Measurements from ENCODE around the gene EPHA2. TPM values are rescaled to one million over a fixed set of nuclear protein-coding genes. Genes with fewer than 3 reads are reported as not detected.
A peak's percentile ranks its signal among the peaks of the same experiment; 100 is the strongest.

The EPHA2 gene
- polyA plus RNA-seq, 1 of the 3 experiments (the other 2 are of a cell fraction): 126 TPM

GRCh38 chr1:16204634-16205333, 48.9 kb upstream of the EPHA2 start:
- DNase-seq: peak; percentile 62
- TF ChIP-seq CTCF (IDR thresholded peaks at IDR 0.05): peak; percentile 46
- peak; percentile 63 for TF ChIP-seq SMC3 (IDR thresholded peaks at IDR 0.05; ENCODE audit: low read depth, low read length)
- TF ChIP-seq RAD21 (IDR thresholded peaks at IDR 0.05; ENCODE audit: low read length): peak; percentile 56
- no peak for TF ChIP-seq JUND (IDR thresholded peaks at IDR 0.05)
- no peak for TF ChIP-seq FOXM1 (IDR thresholded peaks at IDR 0.05; ENCODE audit: low read depth)
- no peak for TF ChIP-seq GATA2 (CRISPR knock-in tag; IDR thresholded peaks at IDR 0.05)
- Histone ChIP-seq H4K20me1 (ENCODE audit: insufficient read depth) (no peaks in the 10 kb centered on the region), H3K4me2 (no peak overlapping the region), H3K27ac (ENCODE audit: low read depth in 2 of 2, low read length in 1 of 2) (no peak overlapping the region), H3K36me3 (replicated peaks in 1 of 2; ENCODE audit: control insufficient read depth in 1 of 2, insufficient read depth in 2 of 2, low read length in 1 of 2) (no peaks in the 10 kb centered on the region), H3K79me2 (ENCODE audit: insufficient read depth) (no peaks in the 10 kb centered on the region), H3K4me3 (ENCODE audit: low read depth in 2 of 2, low read length in 1 of 2) (no peak overlapping the region), H3K4me1 (ENCODE audit: control insufficient read depth in 1 of 2, insufficient read depth in 2 of 2, low read depth in 1 of 2, low read length in 1 of 2) (peaks cover 0 to 22% of the 10 kb centered on the region in 2 experiments; a peak in 1 of 4 replicates), H2AFZ (ENCODE audit: low read depth) (no peak overlapping the region), H3K9ac (no peak overlapping the region), H3F3A (replicated peaks; ENCODE audit: insufficient read depth) (peaks cover 11% of the 10 kb centered on the region), H3K9me2 (no peaks in the 10 kb centered on the region), H3K9me3 (no peaks in the 10 kb centered on the region), H3K27me3 (ENCODE audit: insufficient read depth) (no peaks in the 10 kb centered on the region)
- WGBS (ENCODE audit: low lambda C conversion rate): 85% methylated on average over 8 of the region's 12 CpGs
- CTCF ChIA-PET: interaction anchor here (0.5 to 6.8 kb wide), 13 partner anchors 8 to 162 kb away, joined by 3 to 43 read pairs (median 4); partner anchors contain the start of genes FAM131C and SZRD1
- POLR2A ChIA-PET: interaction anchor here (0.7 kb wide), 1 partner anchor 41 kb away, joined by 3 read pairs; no protein-coding TSS in a partner anchor

- CTCF ChIA-PET: interaction anchor here (0.8 to 6.8 kb wide), 11 partner anchors 8 to 162 kb away, joined by 3 to 43 read pairs (median 4); partner anchors contain the start of genes FAM131C and SZRD1
- no peaks in the 10 kb centered on the region for H3K9me2 ChIP-seq
- POLR2A ChIA-PET: no interaction called here
- no peak overlapping the region for H3K27ac ChIP-seq (ENCODE audit: low read depth in 2 of 2, low read length in 1 of 2)
- H3K27me3 ChIP-seq (ENCODE audit: insufficient read depth): no peaks in the 10 kb centered on the region
- no peaks in the 10 kb centered on the region for H4K20me1 ChIP-seq (ENCODE audit: insufficient read depth)
- H2AFZ ChIP-seq (ENCODE audit: low read depth): no peak overlapping the region
- H3K79me2 ChIP-seq (ENCODE audit: insufficient read depth): no peaks in the 10 kb centered on the region
- no peaks in the 10 kb centered on the region for H3K36me3 ChIP-seq (replicated peaks in 1 of 2; ENCODE audit: control insufficient read depth in 1 of 2, insufficient read depth in 2 of 2, low read length in 1 of 2)
- no peak overlapping the region for H3K4me3 ChIP-seq (ENCODE audit: low read depth in 2 of 2, low read length in 1 of 2)
- TF ChIP-seq RFX5 (IDR thresholded peaks at IDR 0.05; ENCODE audit: low read length): no peak
- no peak for TF ChIP-seq YY1 (IDR thresholded peaks at IDR 0.05; ENCODE audit: low read depth)
- no peak for TF ChIP-seq GATA2 (CRISPR knock-in tag; IDR thresholded peaks at IDR 0.05)
- TF ChIP-seq JUND (IDR thresholded peaks at IDR 0.05): no peak
- TF ChIP-seq CHD2 (IDR thresholded peaks at IDR 0.05; ENCODE audit: low read length, partially characterized antibody): no peak
- no peak for TF ChIP-seq USF2 (IDR thresholded peaks at IDR 0.05; ENCODE audit: borderline replicate concordance, low read depth, low read length)
- TF ChIP-seq FOXM1 (IDR thresholded peaks at IDR 0.05; ENCODE audit: low read depth): no peak
- TF ChIP-seq FOSL2 (IDR thresholded peaks at IDR 0.05; ENCODE audit: borderline replicate concordance, low read depth): no peak
- no peak for TF ChIP-seq IRF3 (IDR thresholded peaks at IDR 0.05; ENCODE audit: low read depth, low read length)
- no peak for TF ChIP-seq POLR2AphosphoS5 (IDR thresholded peaks at IDR 0.05; ENCODE audit: low read depth, low read length)
- no peak for TF ChIP-seq RAD21 (IDR thresholded peaks at IDR 0.05; ENCODE audit: low read length)
- no peak for TF ChIP-seq SMC3 (IDR thresholded peaks at IDR 0.05; ENCODE audit: low read depth, low read length)
- no peak for TF ChIP-seq REST (IDR thresholded peaks at IDR 0.05; ENCODE audit: low read depth, low read length)
- TF ChIP-seq MAX (IDR thresholded peaks at IDR 0.05; ENCODE audit: low read depth): no peak
- TF ChIP-seq TEAD4 (IDR thresholded peaks at IDR 0.05; ENCODE audit: borderline replicate concordance, insufficient read depth): no peak
- no peak for TF ChIP-seq RXRA (IDR thresholded peaks at IDR 0.05; ENCODE audit: borderline replicate concordance, low read depth)
- TF ChIP-seq ELF1 (IDR thresholded peaks at IDR 0.05): no peak
- H3K4me1 ChIP-seq (ENCODE audit: control insufficient read depth in 1 of 2, insufficient read depth in 2 of 2, low read depth in 1 of 2, low read length in 1 of 2): peaks cover 0 to 22% of the 10 kb centered on the region in 2 experiments; a peak in 1 of 4 replicates
- H3K9me3 ChIP-seq: no peaks in the 10 kb centered on the region
- peaks cover 11% of the 10 kb centered on the region for H3F3A ChIP-seq (replicated peaks; ENCODE audit: insufficient read depth)
- DNase-seq: no peak
- no peak overlapping the region for H3K9ac ChIP-seq
- H3K4me2 ChIP-seq: no peak overlapping the region
- WGBS (ENCODE audit: low lambda C conversion rate): 85% methylated on average over 2 of the region's 2 CpGs
Observed at GRCh38 chr1:16204216-16204615, 48.3 kb upstream of the EPHA2 start.
